HG02943 (cell line): Measurements from ENCODE around the gene SEMA3B.
"Not testable (repeated sequence)": the region's sequence is repeated elsewhere in the genome, so short reads cannot be mapped to it uniquely, and the experiment has no call there.

ENCODE experiments used
- ATAC-seq: cut with Tn5 transposase; IDR thresholded peaks from one replicate; pipeline ENCODE4 v1.9.1; 2021; ENCODE audit warnings: mild to moderate bottlenecking, low read depth, moderate library complexity; ENCODE audit not compliant: unreplicated experiment

Gene SEMA3B

GRCh38 chr3:50268703-50269451 lies at the start of gene SEMA3B:
SEMA3B (plus strand) TSS chr3:50269147; CDS start chr3:50269241, 94 bp downstream.
- no peak for ATAC-seq

GRCh38 chr3:50219285-50219684 lies 49.7 kb upstream of the SEMA3B start:
- ATAC-seq, result no peak

- no peak for ATAC-seq
Observed at GRCh38 chr3:50220109-50220508, 48.8 kb upstream of the SEMA3B start.

GRCh38 chr3:50221051-50221410 lies 47.9 kb upstream of the SEMA3B start:
- ATAC-seq, result no peak

- no peak for ATAC-seq
Observed at GRCh38 chr3:50221411-50222168, 47.4 kb upstream of the SEMA3B start.

- ATAC-seq, result no peak
Observed at GRCh38 chr3:50222169-50222528, 46.8 kb upstream of the SEMA3B start.

GRCh38 chr3:50224639-50225038 lies 44.3 kb upstream of the SEMA3B start:
- no peak for ATAC-seq

GRCh38 chr3:50226888-50227389 lies 42.0 kb upstream of the SEMA3B start:
- peak; percentile 23 for ATAC-seq

- peak; percentile 60 for ATAC-seq
Observed at GRCh38 chr3:50227390-50228183, 41.4 kb upstream of the SEMA3B start.

GRCh38 chr3:50228184-50228763 lies 40.7 kb upstream of the SEMA3B start:
- not testable (repeated sequence) for ATAC-seq

- no peak for ATAC-seq
Observed at GRCh38 chr3:50229490-50229889, 39.5 kb upstream of the SEMA3B start.

- ATAC-seq, result no peak
Observed at GRCh38 chr3:50230104-50230793, 38.7 kb upstream of the SEMA3B start.

- no peak for ATAC-seq
Observed at GRCh38 chr3:50230794-50231125, 38.2 kb upstream of the SEMA3B start.

GRCh38 chr3:50231581-50231980 lies 37.4 kb upstream of the SEMA3B start:
- ATAC-seq, result no peak

- ATAC-seq, result no peak
Observed at GRCh38 chr3:50232303-50232702, 36.6 kb upstream of the SEMA3B start.

GRCh38 chr3:50233176-50233575 lies 35.8 kb upstream of the SEMA3B start:
- no peak for ATAC-seq

- peak; percentile 95 for ATAC-seq
Observed at GRCh38 chr3:50235716-50236483, 33.0 kb upstream of the SEMA3B start, which contains the start of gene GNAI2. GNAI2 (plus strand) TSS chr3:50236204; CDS start chr3:50236336, 132 bp downstream.

- ATAC-seq, result no peak
Observed at GRCh38 chr3:50236484-50237132, 32.3 kb upstream of the SEMA3B start.

- ATAC-seq, result no peak
Observed at GRCh38 chr3:50237133-50237651, 31.8 kb upstream of the SEMA3B start.
